Measurements from ENCODE around the gene DPP10. TPM values are rescaled to one million over a fixed set of nuclear protein-coding genes. Genes with fewer than 3 reads are reported as not detected.

Gene DPP10
- total and polyA plus RNA-seq, 4 donors, result 0.04 to 4.1 (median 0.48) TPM

DNA sequence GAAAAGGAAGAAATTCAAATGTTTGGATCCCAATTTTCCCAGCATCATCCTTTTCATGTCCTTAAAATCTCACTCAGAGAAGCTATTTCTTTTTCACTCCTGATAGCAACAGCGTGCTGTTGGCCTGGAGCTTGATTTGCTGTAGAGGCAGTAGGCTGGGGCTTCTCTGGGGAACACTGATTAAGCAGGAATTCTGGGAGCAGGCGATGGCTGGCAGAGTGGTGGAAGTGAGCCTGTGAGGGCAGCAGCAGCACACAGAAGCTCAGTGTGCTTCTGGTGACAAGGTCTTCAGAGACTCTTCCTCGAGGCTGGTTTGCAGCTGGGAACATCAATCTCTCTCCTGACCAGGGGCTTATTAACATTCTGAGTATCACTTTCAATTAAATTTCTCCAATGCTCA lies 284.6 kb downstream of the DPP10 start (continued):
- no peak for TF ChIP-seq SP1 (IDR thresholded peaks at IDR 0.05)

DNA sequence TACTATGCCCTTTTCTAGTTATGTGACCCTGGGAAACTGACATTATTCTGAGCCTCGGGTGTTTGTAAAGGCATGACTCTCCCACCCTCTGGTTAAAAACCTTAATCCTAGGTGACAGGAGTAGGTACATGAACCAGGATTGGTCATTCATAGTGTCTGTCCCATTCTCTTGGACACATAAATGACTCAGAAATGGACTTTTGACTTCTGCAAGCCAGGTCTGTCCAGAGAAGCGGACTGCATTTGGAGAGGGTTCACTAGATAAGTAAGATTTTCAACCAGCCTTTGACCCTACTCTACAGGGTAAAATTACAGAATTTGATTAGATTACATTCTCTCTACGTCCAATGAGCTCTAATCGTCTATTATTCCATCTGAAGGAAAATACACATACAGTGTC lies 285.9 kb downstream of the DPP10 start:
- 38% methylated on average over 4 of the region's 4 CpGs for WGBS
- Histone ChIP-seq H3K4me1 (ENCODE audit: control insufficient read depth in 4 of 4, insufficient read depth in 4 of 4, low read length in 3 of 4) (no peaks in the 10 kb centered on the region), H3K36me3 (ENCODE audit: control insufficient read depth in 4 of 4, insufficient read depth in 3 of 4, low read depth in 1 of 4, low read length in 3 of 4) (no peaks in the 10 kb centered on the region), H3K9ac (ENCODE audit: low read depth in 1 of 2, low read length in 2 of 2) (no peak overlapping the region), H3K4me3 (ENCODE audit: low read depth in 1 of 3, low read length in 3 of 3) (no peak overlapping the region), H3K9me3 (ENCODE audit: control insufficient read depth in 4 of 4, low read length in 3 of 4) (no peaks in the 10 kb centered on the region), H3K27ac (ENCODE audit: low read depth in 1 of 2, low read length in 2 of 2) (no peak overlapping the region), H3K27me3 (ENCODE audit: control insufficient read depth in 4 of 4, insufficient read depth in 4 of 4, low read length in 3 of 4) (peaks cover 0 to 4% (median 0%) of the 10 kb centered on the region in 4 donors)
- TF ChIP-seq FOXA2 (IDR thresholded peaks at IDR 0.05) (no peak), YY1 (IDR thresholded peaks at IDR 0.05) (no peak), RXRA (IDR thresholded peaks at IDR 0.05) (no peak), GABPA (IDR thresholded peaks at IDR 0.05 in 1 of 2, conservative IDR thresholded peaks at IDR 0.05 in 1 of 2) (no peak), NR2F2 (IDR thresholded peaks at IDR 0.05) (no peak), EGR1 (IDR thresholded peaks at IDR 0.05; ENCODE audit: low read depth in 2 of 2) (no peak), CTCF (IDR thresholded peaks at IDR 0.05; ENCODE audit: low read depth, low read length, missing input control) (no peak), FOXA1 (IDR thresholded peaks at IDR 0.05) (no peak), SP1 (IDR thresholded peaks at IDR 0.05) (no peak), ATF3 (IDR thresholded peaks at IDR 0.05) (no peak), JUND (IDR thresholded peaks at IDR 0.05) (no peak), RAD21 (IDR thresholded peaks at IDR 0.05) (no peak), HNF4G (IDR thresholded peaks at IDR 0.05) (no peak), HNF4A (conservative IDR thresholded peaks at IDR 0.05) (no peak), TAF1 (conservative IDR thresholded peaks at IDR 0.05) (no peak)
- TF ChIP-seq, protein P1, sequence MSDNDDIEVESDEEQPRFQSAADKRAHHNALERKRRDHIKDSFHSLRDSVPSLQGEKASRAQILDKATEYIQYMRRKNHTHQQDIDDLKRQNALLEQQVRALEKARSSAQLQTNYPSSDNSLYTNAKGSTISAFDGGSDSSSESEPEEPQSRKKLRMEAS (IDR thresholded peaks at IDR 0.05), result no peak
- TF ChIP-seq, protein P2, sequence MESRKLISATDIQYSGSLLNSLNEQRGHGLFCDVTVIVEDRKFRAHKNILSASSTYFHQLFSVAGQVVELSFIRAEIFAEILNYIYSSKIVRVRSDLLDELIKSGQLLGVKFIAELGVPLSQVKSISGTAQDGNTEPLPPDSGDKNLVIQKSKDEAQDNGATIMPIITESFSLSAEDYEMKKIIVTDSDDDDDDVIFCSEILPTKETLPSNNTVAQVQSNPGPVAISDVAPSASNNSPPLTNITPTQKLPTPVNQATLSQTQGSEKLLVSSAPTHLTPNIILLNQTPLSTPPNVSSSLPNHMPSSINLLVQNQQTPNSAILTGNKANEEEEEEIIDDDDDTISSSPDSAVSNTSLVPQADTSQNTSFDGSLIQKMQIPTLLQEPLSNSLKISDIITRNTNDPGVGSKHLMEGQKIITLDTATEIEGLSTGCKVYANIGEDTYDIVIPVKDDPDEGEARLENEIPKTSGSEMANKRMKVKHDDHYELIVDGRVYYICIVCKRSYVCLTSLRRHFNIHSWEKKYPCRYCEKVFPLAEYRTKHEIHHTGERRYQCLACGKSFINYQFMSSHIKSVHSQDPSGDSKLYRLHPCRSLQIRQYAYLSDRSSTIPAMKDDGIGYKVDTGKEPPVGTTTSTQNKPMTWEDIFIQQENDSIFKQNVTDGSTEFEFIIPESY (IDR thresholded peaks at IDR 0.05), result no peak
- DNase-seq (ENCODE audit: low spot score), result no peak

DNA sequence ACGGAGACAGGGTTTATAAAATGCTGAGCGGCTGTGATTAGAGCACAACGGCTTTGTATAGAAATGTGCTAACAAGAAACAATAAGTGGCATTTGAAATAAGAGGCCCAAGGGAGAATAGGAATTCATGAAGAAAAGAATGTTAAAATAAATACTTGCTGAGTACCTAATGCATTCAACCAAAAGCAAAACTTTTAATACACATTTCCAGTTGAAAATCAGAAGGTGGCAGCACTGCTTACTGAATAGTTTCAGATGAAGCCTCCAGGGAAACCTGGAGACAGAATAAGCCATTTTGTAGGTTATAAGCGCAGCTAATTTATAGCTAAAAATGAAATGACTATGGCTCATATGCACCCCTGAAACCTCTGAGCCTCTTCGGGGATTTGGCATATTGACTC lies 286.6 kb downstream of the DPP10 start:
- Histone ChIP-seq H3K27me3 (ENCODE audit: control insufficient read depth in 4 of 4, insufficient read depth in 4 of 4, low read length in 3 of 4) (peaks cover 0 to 4% (median 0%) of the 10 kb centered on the region in 4 donors), H3K27ac (ENCODE audit: low read depth in 1 of 2, low read length in 2 of 2) (no peak overlapping the region), H3K4me3 (ENCODE audit: low read depth in 1 of 3, low read length in 3 of 3) (no peak overlapping the region), H3K9me3 (ENCODE audit: control insufficient read depth in 4 of 4, low read length in 3 of 4) (no peaks in the 10 kb centered on the region), H3K36me3 (ENCODE audit: control insufficient read depth in 4 of 4, insufficient read depth in 3 of 4, low read depth in 1 of 4, low read length in 3 of 4) (no peaks in the 10 kb centered on the region), H3K9ac (ENCODE audit: low read depth in 1 of 2, low read length in 2 of 2) (no peak overlapping the region), H3K4me1 (ENCODE audit: control insufficient read depth in 4 of 4, insufficient read depth in 4 of 4, low read length in 3 of 4) (no peaks in the 10 kb centered on the region)
- no peak for TF ChIP-seq CTCF (IDR thresholded peaks at IDR 0.05; ENCODE audit: low read depth, low read length, missing input control)
- peak; percentile 22 to 66 for TF ChIP-seq RAD21 (IDR thresholded peaks at IDR 0.05)
- WGBS, result 81% methylated on average over 5 of the region's 5 CpGs
- no peak for DNase-seq (ENCODE audit: low spot score)

Measured in liver (tissue), 9 donors.